ENCODE results near the gene DRC3. TPM values are rescaled to one million over a fixed set of nuclear protein-coding genes. Genes with fewer than 3 reads are reported as not detected.

Gene DRC3
- total and polyA plus RNA-seq, 7 donors: 0.39 to 1.8 (median 0.69) TPM

DNA sequence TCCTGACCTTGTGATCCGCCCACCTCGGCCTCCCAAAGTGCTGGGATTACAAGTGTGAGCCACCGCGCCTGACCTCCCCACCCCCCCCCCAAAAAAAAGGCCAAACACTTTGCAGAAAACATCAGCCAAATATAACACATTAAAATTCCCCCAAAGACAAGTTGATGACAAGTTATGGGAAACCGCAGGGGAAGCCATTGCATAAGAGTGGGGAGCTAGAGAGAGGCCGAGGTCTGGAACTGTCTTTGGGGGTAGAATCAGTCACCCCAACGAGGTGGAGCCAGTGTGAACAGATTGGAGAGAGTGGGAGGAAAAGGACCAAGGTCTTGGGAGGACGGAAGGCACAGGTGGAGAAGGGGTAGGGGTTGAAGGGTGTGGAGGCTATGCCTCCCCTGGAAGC lies 2.8 kb downstream of the DRC3 start:
- DNase-seq (no peak), ATAC-seq (no peak)
- H3K4me1 ChIP-seq: peaks cover 17% of the 10 kb centered on the region
- no peak for TF ChIP-seq CTCF (IDR thresholded peaks at IDR 0.05)
- H3K9me3 ChIP-seq: no peaks in the 10 kb centered on the region
- intact Hi-C loops (cut with DNase I): no loop called here
- no peak overlapping the region for H3K4me3 ChIP-seq
- H3K27me3 ChIP-seq (ENCODE audit: insufficient read depth in 3 of 3, low read length in 2 of 3): no peaks in the 10 kb centered on the region
- 72 to 81% (median 77%) methylated on average over 8 of the region's 8 CpGs for WGBS, 3 donors
- H3K36me3 ChIP-seq (ENCODE audit: insufficient read depth in 1 of 2, low read depth in 1 of 2): no peaks in the 10 kb centered on the region
- no peak overlapping the region for H3K27ac ChIP-seq

- WGBS, 3 donors: 86 to 89% (median 88%) methylated on average over 10 of the region's 10 CpGs
- no peak for ATAC-seq
Measured at GRCh38 chr17:17976931-17977570, 4.4 kb downstream of the DRC3 start.

DNA sequence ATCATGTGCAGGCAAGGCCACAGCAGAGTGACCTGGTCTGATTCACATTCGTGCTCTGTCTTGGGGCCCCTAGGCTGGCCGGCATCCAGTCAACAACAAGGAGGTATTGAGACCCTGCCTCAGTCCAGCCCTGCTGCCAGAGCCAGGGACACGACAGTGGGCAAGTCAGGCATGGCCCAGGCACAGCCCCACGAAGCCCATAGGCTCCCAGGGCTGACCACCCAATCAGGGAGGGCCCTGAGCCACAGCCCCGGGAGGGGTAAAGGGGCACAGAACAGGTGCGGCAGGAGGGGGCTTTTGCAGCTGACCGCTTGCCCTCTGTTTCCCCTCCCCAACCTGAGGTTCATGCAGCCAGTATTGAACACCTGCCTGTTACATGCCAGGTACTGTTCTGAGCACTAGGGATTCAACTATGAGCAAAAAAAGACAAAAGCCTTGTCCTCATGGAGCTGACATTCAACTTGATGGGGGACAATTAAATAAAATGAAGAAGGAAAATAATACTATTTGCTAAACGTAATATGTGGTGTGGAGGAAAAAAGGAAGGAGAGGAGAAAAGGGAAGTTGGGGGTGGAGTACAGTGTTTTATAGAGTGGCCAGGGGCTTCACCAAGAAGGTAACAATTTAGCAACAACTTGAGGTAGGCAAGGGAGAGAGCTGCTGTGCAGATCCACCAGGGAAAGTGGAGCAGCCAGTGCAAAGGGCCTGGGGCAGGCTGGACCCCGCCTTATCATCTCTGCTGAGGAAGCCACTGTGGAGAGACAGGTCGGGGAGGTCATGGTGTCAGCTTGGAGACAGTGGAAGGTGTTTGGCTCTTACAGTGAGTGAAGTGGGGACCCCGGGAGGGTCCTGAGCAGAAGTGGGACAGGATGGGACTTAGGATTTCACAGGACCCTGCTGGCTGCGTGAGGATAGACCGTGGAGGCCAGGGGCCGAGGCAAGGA lies 6.1 kb downstream of the DRC3 start:
- DNase-seq (no peak), ATAC-seq (no peak)
- WGBS, 3 donors: 81 to 85% (median 83%) methylated on average over 14 of the region's 14 CpGs
- H3K36me3 ChIP-seq (ENCODE audit: insufficient read depth in 1 of 2, low read depth in 1 of 2): no peaks in the 10 kb centered on the region
- H3K27ac ChIP-seq: no peak overlapping the region
- TF ChIP-seq CTCF (IDR thresholded peaks at IDR 0.05): no peak
- H3K4me3 ChIP-seq: no peak overlapping the region
- H3K9me3 ChIP-seq: no peaks in the 10 kb centered on the region
- H3K27me3 ChIP-seq (ENCODE audit: insufficient read depth in 3 of 3, low read length in 2 of 3): no peaks in the 10 kb centered on the region
- H3K4me1 ChIP-seq: no peaks in the 10 kb centered on the region
- intact Hi-C loops (cut with DNase I): no loop called here

More at GRCh38 chr17:17976931-17977570, 4.4 kb downstream of the DRC3 start:
- no peaks in the 10 kb centered on the region for H3K36me3 ChIP-seq (ENCODE audit: insufficient read depth in 1 of 2, low read depth in 1 of 2)
- H3K4me1 ChIP-seq: peaks cover 4% of the 10 kb centered on the region
- H3K4me3 ChIP-seq: no peak overlapping the region
- no peak for DNase-seq
- H3K27me3 ChIP-seq (ENCODE audit: insufficient read depth in 3 of 3, low read length in 2 of 3): no peaks in the 10 kb centered on the region
- intact Hi-C loops (cut with DNase I): no loop called here
- no peak overlapping the region for H3K27ac ChIP-seq
- no peaks in the 10 kb centered on the region for H3K9me3 ChIP-seq
- no peak for TF ChIP-seq CTCF (IDR thresholded peaks at IDR 0.05)

DNA sequence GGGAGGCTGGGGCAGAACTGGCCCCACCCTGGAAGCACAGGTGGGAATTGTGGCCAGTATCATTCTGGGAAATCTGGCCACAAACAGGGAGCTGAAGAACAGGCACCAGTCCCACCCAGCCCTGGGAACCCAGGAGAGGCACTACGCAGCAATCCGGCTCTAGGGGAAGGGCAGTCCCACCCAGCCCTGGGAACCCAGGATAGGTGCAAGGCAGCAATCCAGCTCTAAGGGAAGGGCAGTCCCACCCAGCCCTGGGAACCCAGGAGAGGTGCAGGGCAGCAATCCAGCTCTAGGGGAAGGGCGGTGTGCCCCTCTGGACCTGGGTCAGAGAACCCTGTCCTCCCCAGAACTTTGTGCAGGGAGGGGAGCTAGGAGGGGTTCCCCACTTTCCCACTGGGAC lies 7.1 kb downstream of the DRC3 start:
- 83 to 92% (median 88%) methylated on average over 3 of the region's 3 CpGs for WGBS, 3 donors
- intact Hi-C loops (cut with DNase I): no loop called here
- Histone ChIP-seq H3K4me1 (no peaks in the 10 kb centered on the region), H3K36me3 (ENCODE audit: insufficient read depth in 1 of 2, low read depth in 1 of 2) (no peaks in the 10 kb centered on the region), H3K27me3 (ENCODE audit: insufficient read depth in 3 of 3, low read length in 2 of 3) (no peaks in the 10 kb centered on the region), H3K27ac (no peak overlapping the region), H3K4me3 (no peak overlapping the region), H3K9me3 (no peaks in the 10 kb centered on the region)
- DNase-seq (no peak), ATAC-seq (no peak)
- TF ChIP-seq CTCF (IDR thresholded peaks at IDR 0.05): no peak
